CD14-positive monocyte (primary cell): Measurements from ENCODE around the gene LTBP1. TPM values are rescaled to one million over a fixed set of nuclear protein-coding genes. Genes with fewer than 3 reads are reported as not detected.

Experiments used
- DNase-seq, 3 donors: peaks; one replicate each; pipeline ENCODE4 v3.0.0-alpha.2; 2011 to 2022
- H2AFZ ChIP-seq: 2 replicates; pipeline ENCODE4 v1.6.0; 2012; ENCODE audit warnings: mild to moderate bottlenecking, low read depth, low read length, inconsistent platforms; ENCODE audit not compliant: insufficient read depth, poor library complexity, severe bottlenecking
- H3K27ac ChIP-seq, 2 donors: 1 replicate in 1 of 2; 2 replicates in 1 of 2; pipeline ENCODE4 v1.5.1; 2012 to 2013; ENCODE audit warnings: low read length in 2 of 2, control low read depth in 1 of 2, inconsistent platforms in 1 of 2, low read depth in 1 of 2, mild to moderate bottlenecking in 1 of 2
- H3K27me3 ChIP-seq, 2 donors: one replicate each; pipeline versions ENCODE4 v1.6.0 to v1.6.1; 2011 to 2013; ENCODE audit warnings: low read length in 2 of 2; ENCODE audit not compliant: control insufficient read depth in 2 of 2, insufficient read depth in 2 of 2
- H3K36me3 ChIP-seq, 2 donors: replicated peaks in 1 of 2; 1 replicate in 1 of 2; 2 replicates in 1 of 2; pipeline versions ENCODE4 v1.5.1 to v1.6.1; 2012 to 2013; ENCODE audit warnings: low read length in 2 of 2, control low read depth in 1 of 2, inconsistent platforms in 1 of 2, mild to moderate bottlenecking in 1 of 2; ENCODE audit not compliant: insufficient read depth in 2 of 2, control insufficient read depth in 1 of 2
- H3K4me1 ChIP-seq, 2 donors: 1 replicate in 1 of 2; 2 replicates in 1 of 2; pipeline versions ENCODE4 v1.5.1 to v1.6.1; 2012 to 2013; ENCODE audit warnings: low read length in 2 of 2, control low read depth in 1 of 2, inconsistent platforms in 1 of 2, mild to moderate bottlenecking in 1 of 2, moderate library complexity in 1 of 2; ENCODE audit not compliant: insufficient read depth in 2 of 2, control insufficient read depth in 1 of 2
- H3K4me2 ChIP-seq: replicated peaks from 2 replicates; pipeline ENCODE3; 2012; ENCODE audit warnings: low read length, moderate library complexity, mild to moderate bottlenecking; ENCODE audit not compliant: poor library complexity, severe bottlenecking; ENCODE audit errors: extremely low read depth
- H3K4me3 ChIP-seq, 3 experiments: fragments of 200-600 bp in 1 of 3; sonication (generic) in 1 of 3; replicated peaks in 1 of 3; 1 replicate in 2 of 3; 2 replicates in 1 of 3; pipeline ENCODE4 v1.5.1; 2011 to 2013; ENCODE audit warnings: low read length in 3 of 3, mild to moderate bottlenecking in 3 of 3, control low read depth in 2 of 3, low read depth in 2 of 3, inconsistent platforms in 1 of 3, moderate library complexity in 1 of 3
- H3K79me2 ChIP-seq: 2 replicates; pipeline ENCODE4 v1.6.0; 2012; ENCODE audit warnings: mild to moderate bottlenecking, control low read depth, inconsistent platforms, low read length, moderate library complexity; ENCODE audit not compliant: insufficient read depth
- H3K9ac ChIP-seq: 2 replicates; pipeline ENCODE4 v1.6.0; 2017; ENCODE audit warnings: low read length, mild to moderate bottlenecking; ENCODE audit not compliant: insufficient read depth, poor library complexity, severe bottlenecking
- H3K9me3 ChIP-seq, 2 donors: replicated peaks in 1 of 2; 1 replicate in 1 of 2; 2 replicates in 1 of 2; pipeline versions ENCODE4 v1.5.1 to v1.6.1; 2012 to 2013; ENCODE audit warnings: low read length in 2 of 2, control low read depth in 1 of 2; ENCODE audit not compliant: control insufficient read depth in 1 of 2, insufficient read depth in 1 of 2
- H4K20me1 ChIP-seq: 2 replicates; pipeline ENCODE4 v1.6.0; 2012; ENCODE audit warnings: mild to moderate bottlenecking, low read length, control low read depth, moderate library complexity; ENCODE audit not compliant: insufficient read depth
- H3K27ac Mint-ChIP-seq, 7 donors: one replicate each; pipeline ENCODE4 v1.8.0; 2020; ENCODE audit warnings: mild to moderate bottlenecking in 7 of 7, mixed read lengths in 7 of 7, moderate library complexity in 6 of 7, inconsistent platforms in 2 of 7
- H3K27me3 Mint-ChIP-seq, 3 donors: one replicate each; pipeline ENCODE4 v1.8.0; 2021 to 2022; ENCODE audit warnings: low read depth in 3 of 3, mild to moderate bottlenecking in 3 of 3, mixed read lengths in 3 of 3, moderate library complexity in 3 of 3, inconsistent platforms in 1 of 3
- H3K36me3 Mint-ChIP-seq, 2 donors: one replicate each; pipeline ENCODE4 v1.8.0; 2020; ENCODE audit warnings: mixed read lengths in 2 of 2, inconsistent platforms in 1 of 2, mild to moderate bottlenecking in 1 of 2
- H3K4me1 Mint-ChIP-seq: one replicate; pipeline ENCODE4 v1.8.0; 2020; ENCODE audit warnings: mild to moderate bottlenecking, mixed read lengths
- H3K4me3 Mint-ChIP-seq, 2 donors: one replicate each; pipeline ENCODE4 v1.8.0; 2020; ENCODE audit warnings: mild to moderate bottlenecking in 2 of 2, mixed read lengths in 2 of 2, moderate library complexity in 1 of 2
- H3K9me3 Mint-ChIP-seq, 7 donors: one replicate each; pipeline ENCODE4 v1.8.0; 2020 to 2022; ENCODE audit warnings: mixed read lengths in 7 of 7, mild to moderate bottlenecking in 6 of 7, moderate library complexity in 6 of 7, inconsistent platforms in 2 of 7
- WGBS: methylation state at CpG from one replicate; pipeline ENCODE4 v1.1.5; 2013; ENCODE audit warnings: missing lambda C conversion rate; ENCODE audit not compliant: insufficient coverage; 5-methylcytosine and 5-hydroxymethylcytosine counted together
- intact Hi-C, 2 donors: fragments of 100-400 bp; cut with micrococcal nuclease; formaldehyde crosslinking; loops; one replicate each; pipeline versions ENCODE4 v1.15.0 to v1.15.1; 2023
- polyA plus RNA-seq, 3 donors: library from polyadenylated mRNA; depleted of rRNA in 1 of 3; unstranded in 2 of 3; stranded (reverse) in 1 of 3; fragments of 300-500 nt in 2 of 3; fragments of >200 nt in 1 of 3; fragmentation: Illumina TruSeq in 2 of 3; gene quantifications; 1 replicate in 2 of 3; 2 replicates in 1 of 3; pipeline ENCODE4 v1.2.3, GENCODE V29; 2012 to 2021
- TF ChIP-seq, protein P1 (sequence below): fragments of 200-600 bp; IDR thresholded peaks from one replicate; pipeline ENCODE4 v1.8.0; 2022; ENCODE audit warnings: antibody characterized with exemption, mild to moderate bottlenecking

LTBP1 gene
- polyA plus RNA-seq, 3 donors = 0.18 to 0.24 TPM; not detected in 1

DNA sequence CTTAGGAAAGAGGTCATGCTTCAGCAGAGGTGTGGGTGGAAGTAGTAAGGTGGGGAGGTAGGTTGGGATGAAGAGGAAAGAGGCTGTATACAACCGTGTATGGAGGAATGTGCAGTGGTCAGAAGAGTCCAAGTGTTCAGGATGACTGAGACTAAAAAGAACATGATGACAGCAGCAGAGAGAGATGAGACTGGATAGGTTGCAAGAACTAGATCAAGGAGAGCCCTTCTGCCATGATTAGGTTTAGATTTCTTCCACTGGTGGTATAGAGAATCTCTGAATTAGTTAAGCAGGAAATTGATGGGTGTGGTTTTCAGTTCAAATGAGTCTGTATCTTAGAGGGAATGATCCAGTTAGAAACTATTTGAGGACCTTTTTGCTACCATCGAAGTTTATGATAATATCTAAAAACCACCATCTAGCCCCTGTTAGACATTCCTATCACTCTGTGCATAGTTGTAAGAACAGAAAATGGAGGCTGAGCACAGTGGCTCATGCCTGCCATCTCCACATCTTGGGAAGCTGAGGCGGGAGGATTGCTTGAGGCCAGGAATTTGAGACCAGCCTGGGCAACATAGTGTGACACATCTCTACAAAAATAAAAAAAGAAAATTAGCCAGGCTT lies 221.0 kb downstream of the LTBP1 start:
- no peaks in the 10 kb centered on the region for H3K4me1 ChIP-seq
- no peak overlapping the region for H3K4me2 ChIP-seq
- WGBS = 92% methylated on average over 1 of the region's 3 CpGs
- Mint-ChIP-seq H3K4me1 (no peaks in the 10 kb centered on the region), H3K36me3 (no peaks in the 10 kb centered on the region), H3K27ac (no peak overlapping the region), H3K9me3 (peaks cover 0 to 4% (median 1%) of the 10 kb centered on the region in 7 donors), H3K27me3 (peaks cover 0 to 1% (median 0%) of the 10 kb centered on the region in 3 donors), H3K4me3 (no peak overlapping the region)
- intact Hi-C loops = no loop called here
- H3K79me2 ChIP-seq = no peaks in the 10 kb centered on the region
- no peaks in the 10 kb centered on the region for H4K20me1 ChIP-seq
- H3K9me3 ChIP-seq = no peaks in the 10 kb centered on the region
- no peaks in the 10 kb centered on the region for H3K36me3 ChIP-seq
- TF ChIP-seq, protein P1, sequence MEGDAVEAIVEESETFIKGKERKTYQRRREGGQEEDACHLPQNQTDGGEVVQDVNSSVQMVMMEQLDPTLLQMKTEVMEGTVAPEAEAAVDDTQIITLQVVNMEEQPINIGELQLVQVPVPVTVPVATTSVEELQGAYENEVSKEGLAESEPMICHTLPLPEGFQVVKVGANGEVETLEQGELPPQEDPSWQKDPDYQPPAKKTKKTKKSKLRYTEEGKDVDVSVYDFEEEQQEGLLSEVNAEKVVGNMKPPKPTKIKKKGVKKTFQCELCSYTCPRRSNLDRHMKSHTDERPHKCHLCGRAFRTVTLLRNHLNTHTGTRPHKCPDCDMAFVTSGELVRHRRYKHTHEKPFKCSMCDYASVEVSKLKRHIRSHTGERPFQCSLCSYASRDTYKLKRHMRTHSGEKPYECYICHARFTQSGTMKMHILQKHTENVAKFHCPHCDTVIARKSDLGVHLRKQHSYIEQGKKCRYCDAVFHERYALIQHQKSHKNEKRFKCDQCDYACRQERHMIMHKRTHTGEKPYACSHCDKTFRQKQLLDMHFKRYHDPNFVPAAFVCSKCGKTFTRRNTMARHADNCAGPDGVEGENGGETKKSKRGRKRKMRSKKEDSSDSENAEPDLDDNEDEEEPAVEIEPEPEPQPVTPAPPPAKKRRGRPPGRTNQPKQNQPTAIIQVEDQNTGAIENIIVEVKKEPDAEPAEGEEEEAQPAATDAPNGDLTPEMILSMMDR = no peak
- H2AFZ ChIP-seq = no peak overlapping the region
- no peak overlapping the region for H3K9ac ChIP-seq
- H3K4me3 ChIP-seq = no peak overlapping the region
- no peak for DNase-seq
- no peaks in the 10 kb centered on the region for H3K27me3 ChIP-seq
- H3K27ac ChIP-seq = no peak overlapping the region

DNA sequence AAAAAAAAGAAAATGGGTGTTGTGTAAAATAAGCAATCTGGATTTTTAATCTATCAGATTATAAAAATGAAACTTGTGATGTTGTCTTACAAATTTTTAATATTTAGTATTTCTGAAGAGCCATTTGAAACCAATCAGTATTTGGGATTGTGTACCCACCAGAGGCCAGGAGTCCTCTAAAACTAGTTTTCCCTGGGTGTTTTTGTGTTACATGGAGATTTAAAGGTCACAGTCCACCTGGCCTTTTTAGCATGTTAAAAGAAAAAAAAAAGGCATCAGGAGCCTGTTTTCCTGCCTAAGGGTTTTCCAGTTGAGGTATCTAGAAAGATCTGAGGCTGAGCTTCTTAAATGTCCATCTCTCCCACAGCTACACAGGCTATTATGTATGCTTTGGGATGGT lies 221.7 kb downstream of the LTBP1 start:
- H3K27ac ChIP-seq = no peak overlapping the region
- H3K4me2 ChIP-seq = no peak overlapping the region
- Mint-ChIP-seq H3K27ac (no peak overlapping the region), H3K4me1 (no peaks in the 10 kb centered on the region), H3K9me3 (peaks cover 0 to 5% (median 1%) of the 10 kb centered on the region in 7 donors), H3K27me3 (peaks cover 0 to 1% (median 0%) of the 10 kb centered on the region in 3 donors), H3K4me3 (no peak overlapping the region), H3K36me3 (no peaks in the 10 kb centered on the region)
- H3K9ac ChIP-seq = no peak overlapping the region
- H3K4me3 ChIP-seq = no peak overlapping the region
- no peaks in the 10 kb centered on the region for H4K20me1 ChIP-seq
- no peak for DNase-seq
- no peak overlapping the region for H2AFZ ChIP-seq
- no peaks in the 10 kb centered on the region for H3K4me1 ChIP-seq
- no peaks in the 10 kb centered on the region for H3K27me3 ChIP-seq
- H3K79me2 ChIP-seq = no peaks in the 10 kb centered on the region
- intact Hi-C loops = no loop called here
- H3K9me3 ChIP-seq = no peaks in the 10 kb centered on the region
- TF ChIP-seq, protein P1 = no peak
- H3K36me3 ChIP-seq = no peaks in the 10 kb centered on the region
